Type B pancreatic cell (in vitro differentiated cells): ENCODE measurements around the gene LHX4. TPM values are rescaled to one million over a fixed set of nuclear protein-coding genes. Genes with fewer than 3 reads are reported as not detected.

Experiments
- DNase-seq: peaks from one replicate; pipeline ENCODE4 v3.0.0; 2021; ENCODE audit warnings: mixed read lengths; ENCODE audit not compliant: unreplicated experiment; ENCODE audit errors: extremely low spot score
- H3K27ac Mint-ChIP-seq: 2 replicates; pipeline ENCODE4 v1.8.0; 2021; ENCODE audit warnings: mild to moderate bottlenecking, mixed read lengths
- H3K27me3 Mint-ChIP-seq: 2 replicates; pipeline ENCODE4 v1.8.0; 2021; ENCODE audit warnings: mixed read lengths
- H3K36me3 Mint-ChIP-seq: 2 replicates; pipeline ENCODE4 v1.8.0; 2021; ENCODE audit warnings: mixed read lengths
- H3K4me1 Mint-ChIP-seq: one replicate; pipeline ENCODE4 v1.8.0; 2021; ENCODE audit warnings: mixed read lengths; ENCODE audit not compliant: unreplicated experiment
- H3K4me3 Mint-ChIP-seq: 2 replicates; pipeline ENCODE4 v1.8.0; 2021; ENCODE audit warnings: mild to moderate bottlenecking, mixed read lengths
- H3K9me3 Mint-ChIP-seq: 2 replicates; pipeline ENCODE4 v1.8.0; 2021; ENCODE audit warnings: mixed read lengths
- CTCF ChIP-seq: fragments of 200-600 bp; sonication (generic); conservative IDR thresholded peaks from 2 replicates; pipeline ENCODE4 v1.5.0; 2021; ENCODE audit warnings: antibody characterized with exemption, mild to moderate bottlenecking
- total RNA-seq: library from RNA; stranded (reverse); gene quantifications from 2 replicates; pipeline ENCODE4 v1.2.1, GENCODE V29; 2021; ENCODE audit warnings: low replicate concordance

LHX4 gene
- total RNA-seq, 1 donor from 2014 or later, result 0.22 TPM

- no peaks in the 10 kb centered on the region for H3K9me3 Mint-ChIP-seq
Measured at GRCh38 chr1:180281490-180281889, 51.4 kb downstream of the LHX4 start.

GRCh38 chr1:180282401-180283044 lies 52.5 kb downstream of the LHX4 start:
- no peak for TF ChIP-seq CTCF
- no peaks in the 10 kb centered on the region for H3K9me3 Mint-ChIP-seq
- no peak overlapping the region for H3K4me3 Mint-ChIP-seq
- no peak for DNase-seq
- H3K36me3 Mint-ChIP-seq, result peaks cover 17% of the 10 kb centered on the region
- no peaks in the 10 kb centered on the region for H3K27me3 Mint-ChIP-seq
- H3K27ac Mint-ChIP-seq, result no peak overlapping the region
- peaks cover 5% of the 10 kb centered on the region for H3K4me1 Mint-ChIP-seq

More at GRCh38 chr1:180281490-180281889, 51.4 kb downstream of the LHX4 start:
- Mint-ChIP-seq H3K27me3 (no peaks in the 10 kb centered on the region), H3K36me3 (peaks cover 17% of the 10 kb centered on the region), H3K4me3 (no peak overlapping the region), H3K4me1 (peaks cover 5% of the 10 kb centered on the region), H3K27ac (no peak overlapping the region)
- DNase-seq, result no peak
- no peak for TF ChIP-seq CTCF

GRCh38 chr1:180283098-180283497 lies 53.0 kb downstream of the LHX4 start:
- no peaks in the 10 kb centered on the region for H3K9me3 Mint-ChIP-seq
- H3K27ac Mint-ChIP-seq, result no peak overlapping the region
- no peaks in the 10 kb centered on the region for H3K27me3 Mint-ChIP-seq
- peaks cover 22% of the 10 kb centered on the region for H3K36me3 Mint-ChIP-seq
- no peak overlapping the region for H3K4me3 Mint-ChIP-seq
- TF ChIP-seq CTCF, result no peak
- peaks cover 8% of the 10 kb centered on the region for H3K4me1 Mint-ChIP-seq
- DNase-seq, result no peak

- Mint-ChIP-seq H3K9me3 (no peaks in the 10 kb centered on the region), H3K4me1 (peaks cover 14% of the 10 kb centered on the region), H3K4me3 (no peak overlapping the region), H3K27ac (no peak overlapping the region), H3K36me3 (peaks cover 24% of the 10 kb centered on the region), H3K27me3 (no peaks in the 10 kb centered on the region)
- TF ChIP-seq CTCF, result no peak
- DNase-seq, result no peak
Measured at GRCh38 chr1:180286417-180286816, 56.4 kb downstream of the LHX4 start.

- H3K27ac Mint-ChIP-seq, result no peak overlapping the region
- no peak overlapping the region for H3K4me3 Mint-ChIP-seq
- peaks cover 8% of the 10 kb centered on the region for H3K4me1 Mint-ChIP-seq
- no peak for DNase-seq
- peaks cover 32% of the 10 kb centered on the region for H3K36me3 Mint-ChIP-seq
- no peak for TF ChIP-seq CTCF
- H3K9me3 Mint-ChIP-seq, result no peaks in the 10 kb centered on the region
- H3K27me3 Mint-ChIP-seq, result no peaks in the 10 kb centered on the region
Measured at GRCh38 chr1:180287988-180288705, 58.1 kb downstream of the LHX4 start.
